Measurements from ENCODE around the gene DPCD.

- TF ChIP-seq CTCF (IDR thresholded peaks at IDR 0.05) (no peak), POLR2A (IDR thresholded peaks at IDR 0.05) (no peak)
Observed at GRCh38 chr10:101580486-101581399, 7.4 kb upstream of the DPCD start.

Measured in right lobe of liver (tissue), 4 donors.